ENCODE measurements around the gene SMIM41. TPM values are rescaled to one million over a fixed set of nuclear protein-coding genes. Genes with fewer than 3 reads are reported as not detected.
A peak's percentile ranks its signal among the peaks of the same experiment; 100 is the strongest.

The SMIM41 gene
- total RNA-seq, 1 experiment from 2014 or later, result not detected

DNA sequence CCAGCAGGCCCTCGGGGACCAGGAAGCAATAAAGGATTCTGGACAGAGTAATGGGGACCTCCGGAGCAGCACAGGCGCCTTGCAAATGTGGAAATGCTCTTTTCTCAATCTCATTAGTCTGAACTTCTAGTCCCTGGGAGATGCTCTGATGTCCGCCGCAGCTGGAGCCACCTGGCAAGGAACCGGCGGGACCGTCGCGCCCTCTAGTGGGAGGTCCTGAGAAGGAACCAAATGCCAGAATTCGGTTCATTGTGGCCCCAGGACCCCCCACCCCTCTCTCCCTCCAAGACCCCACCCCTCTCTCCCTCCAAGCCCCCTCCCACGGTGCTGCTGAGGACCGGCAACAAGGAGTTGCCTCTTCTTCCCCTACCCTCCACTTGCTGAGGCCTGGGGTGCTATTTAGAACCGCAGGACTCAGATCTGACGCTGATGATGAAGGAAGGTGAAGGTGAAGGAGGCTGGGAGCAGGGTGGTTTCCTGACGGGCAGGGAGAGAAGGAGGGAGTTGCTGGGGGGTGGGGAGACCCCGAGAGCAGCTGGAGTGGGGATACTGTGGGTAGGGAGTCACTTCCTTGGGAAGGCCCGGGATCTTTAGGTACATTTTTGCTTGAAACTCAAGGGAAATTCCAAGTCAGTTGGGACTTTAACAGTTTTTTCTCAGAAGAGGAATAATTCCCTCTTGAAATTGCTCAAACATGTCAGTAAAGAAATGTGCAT, 42.5 kb downstream of the SMIM41 start:
- DNase-seq (ENCODE audit: low read depth), result peak; percentile 69

DNA sequence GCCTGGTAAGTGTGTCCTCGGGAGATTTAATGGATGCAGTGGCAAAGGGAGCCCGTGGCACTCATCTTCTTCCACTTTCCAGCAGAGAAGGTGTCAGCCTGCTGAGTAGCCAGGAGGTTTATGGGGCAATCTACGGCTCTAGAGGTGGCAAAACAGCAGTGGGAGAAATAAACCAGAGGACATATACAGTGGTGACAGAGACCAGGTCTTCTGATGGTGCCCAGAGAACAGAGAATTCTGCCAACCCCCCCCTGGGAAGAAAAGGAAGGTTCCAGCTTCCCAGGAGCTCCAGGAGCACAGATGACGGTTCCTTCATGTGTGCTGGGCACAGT, 43.0 kb downstream of the SMIM41 start:
- no peak for DNase-seq (ENCODE audit: low read depth)

DNA sequence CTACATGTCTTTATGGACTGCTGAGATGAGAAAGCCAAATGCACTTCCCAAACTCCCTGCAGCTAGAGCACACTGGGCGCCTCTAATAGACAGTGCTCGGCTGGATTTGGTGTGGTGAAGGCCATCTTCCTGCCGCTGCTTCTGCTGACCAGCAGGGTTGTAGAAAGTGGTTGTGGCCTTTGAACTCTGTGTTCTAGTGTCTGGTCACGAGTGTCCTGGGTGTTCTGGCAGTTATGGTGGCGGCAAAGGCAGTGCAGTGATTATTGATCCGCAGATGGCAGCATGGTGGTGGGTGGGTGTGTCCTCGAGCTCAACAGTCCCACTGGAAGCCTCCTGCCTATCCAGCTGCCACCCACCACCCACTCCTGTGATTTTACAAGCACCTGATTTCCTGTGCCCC, 43.4 kb downstream of the SMIM41 start:
- no peak for DNase-seq (ENCODE audit: low read depth)

DNA sequence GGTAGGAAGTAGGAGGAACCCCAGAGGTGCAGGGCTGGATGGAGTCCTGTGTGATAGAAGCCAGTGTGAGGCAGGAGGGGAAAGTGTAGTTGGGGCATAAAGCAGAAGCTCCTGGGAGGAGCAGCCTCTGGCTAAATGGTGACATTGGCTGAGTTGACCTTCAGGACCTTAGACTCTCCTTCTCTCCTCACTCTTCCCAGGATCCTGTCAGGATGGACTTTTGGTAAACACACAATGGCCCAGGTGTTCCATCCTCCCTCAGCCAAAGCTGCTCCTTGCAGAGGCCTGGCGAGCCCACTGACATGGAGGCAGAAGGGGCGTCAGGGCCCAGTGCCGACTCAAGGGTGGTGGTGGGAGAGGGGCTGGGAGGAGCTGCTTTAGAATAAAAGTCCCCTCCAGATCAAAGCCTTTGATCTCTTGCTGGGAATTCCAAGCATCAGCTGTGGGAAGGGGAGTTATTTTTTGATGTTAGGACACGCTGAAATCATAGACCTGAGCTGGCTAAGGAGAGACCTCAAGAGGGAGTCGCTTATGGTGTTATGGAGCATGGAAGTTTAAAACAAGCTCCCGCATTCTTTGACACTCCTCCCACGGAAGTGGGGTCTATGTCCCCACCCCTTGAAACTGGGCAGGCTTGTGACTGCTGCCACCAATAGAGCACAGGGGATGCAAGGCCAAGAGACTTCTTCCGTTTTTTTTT, 44.1 kb downstream of the SMIM41 start:
- DNase-seq (ENCODE audit: low read depth), result no peak

DNA sequence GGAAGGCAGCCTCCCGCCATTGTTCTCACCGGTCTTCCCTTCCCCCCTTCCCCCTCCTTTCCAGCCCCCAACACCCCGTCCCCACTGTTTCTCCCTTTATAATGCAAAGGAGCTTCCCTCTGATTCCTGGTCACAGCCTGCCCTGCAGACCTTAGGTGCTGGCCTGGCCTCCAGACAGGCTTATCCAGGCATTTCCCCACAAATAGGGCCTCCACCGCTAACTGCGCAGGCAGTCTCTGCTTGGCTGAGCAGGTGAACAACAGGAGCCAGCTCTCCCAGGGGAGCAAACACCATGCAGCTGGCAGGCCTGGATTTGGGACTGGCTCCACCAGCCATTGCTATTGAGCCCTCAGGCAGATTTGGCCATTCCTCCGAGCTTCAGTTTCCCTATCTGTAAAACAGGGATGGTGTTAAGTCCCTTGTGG, 46.0 kb downstream of the SMIM41 start:
- DNase-seq (ENCODE audit: low read depth), result no peak

DNA sequence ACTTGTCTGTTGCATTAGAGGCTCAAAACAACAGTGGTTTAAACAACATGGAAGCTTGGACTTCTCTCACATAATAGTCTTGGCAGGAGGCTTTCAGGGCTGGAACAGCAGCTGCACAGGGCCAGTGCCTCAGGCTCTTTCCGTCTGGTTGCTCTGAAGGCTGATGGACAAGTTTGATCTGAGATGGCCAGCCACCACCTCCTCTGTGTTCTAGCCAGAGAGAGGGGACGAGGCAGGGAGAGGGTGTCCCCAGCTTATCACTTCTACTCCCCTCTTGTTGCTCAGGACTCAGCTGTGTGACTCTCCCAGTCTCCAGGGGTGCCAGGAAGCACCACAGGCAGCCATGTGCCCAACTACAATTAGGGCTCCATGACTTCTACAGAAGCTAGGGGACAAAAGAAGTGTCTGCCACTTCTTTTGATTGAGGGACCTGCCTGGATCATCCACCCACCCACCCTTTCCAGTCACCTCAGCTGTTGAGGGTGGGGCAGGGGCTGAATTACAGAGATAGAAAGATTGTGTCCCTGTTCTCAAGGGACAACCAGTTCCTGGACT, 46.6 kb downstream of the SMIM41 start:
- no peak for DNase-seq (ENCODE audit: low read depth)

DNA sequence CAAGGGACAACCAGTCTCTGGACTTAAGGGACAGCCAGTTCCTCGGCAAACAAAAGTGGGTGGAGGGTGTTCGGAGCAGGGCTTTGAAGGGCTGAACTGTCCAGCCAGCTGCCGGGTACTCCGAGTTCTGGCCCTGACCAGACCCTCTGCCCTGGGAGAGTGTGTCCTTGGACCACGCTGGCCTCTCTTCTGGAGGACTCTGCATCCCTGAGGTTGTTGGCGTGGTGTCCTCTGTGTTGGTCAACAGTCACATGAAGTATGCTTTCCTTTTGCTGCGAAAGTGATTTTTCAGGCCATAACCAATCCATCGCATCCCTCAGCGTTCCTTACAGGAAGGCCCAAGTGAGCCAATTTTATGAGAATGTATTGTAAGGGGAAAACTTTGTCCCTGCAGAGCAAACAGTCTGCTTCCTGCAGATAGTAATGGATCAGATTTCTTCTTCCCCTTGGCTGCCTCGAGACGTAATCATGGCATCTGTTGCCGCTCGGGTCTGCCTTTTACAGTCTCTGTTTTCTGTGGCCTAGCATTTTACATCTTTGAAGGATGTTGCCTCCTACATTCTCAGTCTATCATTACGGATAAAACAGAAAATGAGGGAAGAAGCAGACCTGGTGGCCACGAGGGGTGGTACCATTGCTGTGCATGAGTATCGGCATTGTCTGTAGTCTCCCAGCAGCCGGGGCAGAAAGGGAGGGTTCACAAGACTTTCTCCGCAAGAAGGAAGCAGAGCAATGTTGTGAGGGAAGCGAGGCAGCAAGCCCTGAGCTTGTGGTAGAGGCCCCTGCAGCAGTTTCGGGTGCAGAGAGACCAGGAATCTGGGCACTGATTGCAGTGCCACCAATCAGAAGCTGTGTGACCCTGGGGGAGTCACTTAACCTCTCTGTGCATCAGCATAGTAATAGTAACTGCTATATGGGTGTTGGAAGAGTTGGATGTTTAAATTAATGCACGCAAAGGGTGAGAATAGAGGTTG, 47.4 kb downstream of the SMIM41 start:
- DNase-seq (ENCODE audit: low read depth), result no peak

DNA sequence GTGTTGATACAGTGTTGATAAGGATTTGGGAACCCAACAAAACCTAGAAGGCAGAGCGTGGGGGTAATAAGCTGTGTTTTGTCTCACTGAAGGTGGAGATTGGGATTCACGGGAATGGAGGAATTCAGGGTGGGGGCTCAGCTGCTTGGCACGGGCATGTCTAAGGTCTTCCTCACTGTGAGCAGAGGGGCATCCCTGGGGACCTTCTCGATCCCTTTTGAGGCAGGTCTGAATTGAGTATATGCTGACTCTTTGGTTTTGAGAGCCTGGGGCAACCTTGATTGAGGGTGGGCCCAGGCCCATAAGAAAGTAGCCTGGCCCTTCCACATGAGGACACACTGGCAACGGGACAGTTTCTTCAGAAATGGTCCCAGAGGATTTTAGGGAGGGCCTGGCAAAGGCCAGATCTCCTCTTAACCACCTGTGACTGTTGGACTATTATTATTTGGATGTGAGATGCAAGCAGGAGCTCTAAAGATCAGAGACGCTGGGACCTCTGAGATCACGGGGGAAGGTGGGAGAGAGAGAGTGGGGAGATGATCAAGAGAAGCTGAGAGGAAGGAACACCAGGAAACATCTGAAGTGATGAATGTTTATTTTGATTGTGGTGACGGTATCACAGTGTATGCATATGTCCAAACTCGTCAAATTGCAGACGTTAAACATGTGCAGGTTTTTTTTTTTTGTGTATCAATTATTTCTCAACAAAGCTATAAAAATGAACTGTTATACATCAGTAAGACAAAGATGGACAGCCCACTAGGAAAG, 48.4 kb downstream of the SMIM41 start:
- DNase-seq (ENCODE audit: low read depth), result no peak

DNA sequence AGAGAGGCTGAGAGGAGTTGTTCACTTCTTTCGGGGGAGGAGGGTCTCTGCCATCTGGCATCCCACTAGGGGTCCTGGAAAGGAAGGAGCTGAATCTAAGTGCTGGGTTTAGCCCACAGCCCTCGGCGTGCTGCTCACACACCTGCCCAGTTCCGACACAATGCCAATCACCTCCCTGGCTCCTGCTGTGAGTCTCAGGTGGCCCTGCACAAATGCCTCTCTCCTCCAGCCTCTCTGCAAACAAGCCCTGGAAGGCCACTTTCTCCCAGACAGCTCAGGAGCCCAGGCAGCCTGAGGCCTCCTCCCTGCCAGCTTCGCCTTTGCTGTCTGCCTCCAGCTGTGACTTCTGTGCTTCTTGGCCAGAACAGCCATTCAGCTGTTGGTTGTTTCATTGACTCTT, 51.2 kb downstream of the SMIM41 start:
- DNase-seq (ENCODE audit: low read depth), result no peak

DNA sequence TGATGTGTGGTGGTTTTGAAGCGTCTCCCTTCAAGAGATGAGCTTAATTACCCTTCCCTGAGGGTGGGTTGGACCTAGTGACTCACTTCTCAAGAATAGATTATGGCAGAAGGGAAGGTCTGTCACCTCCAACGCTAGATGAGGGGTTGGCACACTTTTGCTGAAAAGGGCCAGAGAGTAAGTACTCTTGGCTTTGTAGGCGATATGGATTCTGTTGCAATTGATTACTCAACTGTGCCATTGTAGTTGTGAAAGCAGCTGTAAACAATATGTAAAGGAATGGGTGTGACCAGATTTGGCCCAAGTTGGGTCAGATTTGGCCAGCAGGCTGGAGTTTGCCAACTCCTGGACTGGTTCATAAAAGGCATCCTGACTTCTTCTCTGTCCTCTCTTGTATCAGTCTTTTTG, 53.3 kb downstream of the SMIM41 start:
- no peak for DNase-seq (ENCODE audit: low read depth)

DNA sequence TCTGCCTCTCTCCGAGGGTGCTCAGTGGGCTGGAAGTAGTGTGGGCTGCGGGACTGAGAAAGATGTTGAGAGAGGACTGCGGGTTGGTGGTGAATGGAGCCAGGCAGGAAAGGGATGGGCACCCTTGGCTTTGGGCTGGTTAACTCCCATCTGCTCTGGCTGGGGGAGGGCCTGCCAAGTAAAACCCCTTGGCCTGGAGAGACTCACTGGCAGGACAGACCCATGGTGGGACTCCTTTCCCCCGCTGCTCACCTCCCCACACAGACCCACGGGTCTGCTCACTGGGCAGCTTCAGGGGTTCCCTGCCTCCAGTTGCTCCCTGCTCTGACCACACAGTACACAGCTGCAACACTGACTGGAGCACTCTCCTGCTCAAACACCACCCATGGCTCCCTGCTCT, 58.2 kb downstream of the SMIM41 start:
- no peak for DNase-seq (ENCODE audit: low read depth)

DNA sequence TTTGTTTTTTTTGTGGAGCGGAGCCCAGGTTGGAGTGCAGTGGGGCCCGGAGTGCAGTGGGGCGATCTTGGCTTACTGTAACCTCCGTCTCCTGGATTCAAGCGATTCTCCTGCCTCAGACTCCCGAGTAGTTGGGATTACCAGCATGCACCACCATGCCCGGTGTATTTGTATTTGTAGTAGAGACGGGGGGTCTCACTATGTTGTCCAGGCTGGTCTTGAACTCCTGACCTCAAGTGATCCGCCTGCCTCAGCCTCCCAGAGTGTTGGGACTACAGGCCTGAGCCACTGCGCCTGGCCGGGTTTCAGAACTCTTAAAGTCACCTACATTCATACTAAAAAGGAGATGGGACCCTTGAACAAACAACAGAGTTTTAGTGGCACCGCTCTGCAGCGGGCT, 59.6 kb downstream of the SMIM41 start:
- no peak for DNase-seq (ENCODE audit: low read depth)

DNA sequence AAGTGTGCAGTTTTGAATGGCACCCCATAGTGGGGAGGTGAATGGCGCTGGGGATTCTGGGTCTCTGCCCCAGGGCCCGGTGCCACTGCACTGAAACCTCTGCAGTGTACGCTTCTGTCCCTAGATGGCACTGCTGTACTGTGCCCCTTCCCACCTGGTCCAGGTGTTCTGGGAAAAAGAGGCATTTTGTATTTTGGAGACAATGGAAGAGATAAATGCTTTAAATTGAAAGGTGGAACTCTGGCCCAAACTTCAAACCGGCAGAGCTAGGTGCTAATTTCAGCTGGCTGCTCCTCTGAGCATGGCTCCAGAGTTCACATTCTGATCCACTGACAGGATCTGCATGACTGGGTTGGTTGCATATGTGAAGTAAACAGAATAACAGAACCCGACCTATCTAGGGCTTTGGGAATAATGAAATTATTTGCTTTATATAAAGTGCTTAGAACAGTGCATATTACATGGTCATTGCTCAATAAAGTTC, 60.1 kb downstream of the SMIM41 start:
- DNase-seq (ENCODE audit: low read depth), result peak; percentile 69

DNA sequence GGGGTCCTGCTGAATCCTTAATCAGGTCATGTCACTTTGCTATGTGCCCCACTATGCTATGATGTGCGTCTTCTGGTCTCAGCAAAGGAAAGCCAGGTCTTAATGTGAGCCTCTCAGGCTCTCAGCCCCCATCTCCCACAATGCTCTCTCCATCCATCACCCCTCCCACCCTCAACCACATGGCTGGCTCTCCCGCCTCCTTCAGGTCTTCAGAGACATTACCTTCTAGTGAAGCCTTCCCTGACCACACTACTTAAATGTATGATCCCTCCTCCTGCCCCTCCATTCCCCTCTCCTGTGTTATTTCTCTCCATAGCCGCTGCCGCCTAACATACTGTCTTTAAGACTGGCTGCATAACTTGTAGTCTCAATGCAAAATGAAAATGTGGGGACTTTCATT, 61.8 kb downstream of the SMIM41 start:
- DNase-seq (ENCODE audit: low read depth), result no peak

DNA sequence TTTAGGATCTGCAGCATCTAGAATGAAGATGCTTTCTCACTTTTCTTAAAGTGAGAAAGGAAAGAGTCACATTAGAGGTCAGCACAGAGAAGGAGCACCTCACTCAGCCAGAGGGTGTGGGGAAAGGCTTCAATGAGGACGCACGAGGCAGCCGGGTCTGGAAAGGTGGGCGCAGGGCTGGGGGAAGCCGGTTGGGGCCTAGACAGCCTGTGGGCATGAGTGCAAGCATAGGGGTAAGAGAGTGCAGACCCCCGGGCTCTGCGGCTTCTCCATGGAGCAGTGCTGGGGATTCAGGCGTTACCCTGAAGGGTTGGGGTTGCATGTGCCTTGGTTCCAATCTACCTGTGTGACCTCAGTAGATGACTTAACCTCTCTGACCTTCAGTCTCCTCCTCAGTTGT, 62.4 kb downstream of the SMIM41 start:
- no peak for DNase-seq (ENCODE audit: low read depth)

DNA sequence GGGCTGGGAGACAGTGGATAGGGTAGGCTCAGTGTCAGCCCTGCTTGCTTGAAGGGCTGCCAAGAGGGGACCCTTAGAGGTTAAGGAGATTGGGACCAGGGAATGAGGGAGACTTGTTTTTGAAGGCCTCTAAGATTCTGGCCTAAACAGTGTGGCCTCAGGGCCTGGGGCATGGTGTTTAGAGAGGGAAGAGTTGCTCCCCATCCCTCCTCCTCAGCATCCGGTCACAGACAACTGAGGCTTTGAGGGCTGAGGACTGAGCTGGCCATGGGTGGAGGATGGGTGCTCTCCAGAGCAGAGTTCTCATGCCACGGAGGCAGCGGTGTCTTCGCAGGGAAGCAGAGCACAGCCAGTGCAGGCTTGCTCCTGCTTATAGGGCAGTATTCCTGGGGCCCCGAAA, 62.9 kb downstream of the SMIM41 start:
- DNase-seq (ENCODE audit: low read depth), result no peak

DNA sequence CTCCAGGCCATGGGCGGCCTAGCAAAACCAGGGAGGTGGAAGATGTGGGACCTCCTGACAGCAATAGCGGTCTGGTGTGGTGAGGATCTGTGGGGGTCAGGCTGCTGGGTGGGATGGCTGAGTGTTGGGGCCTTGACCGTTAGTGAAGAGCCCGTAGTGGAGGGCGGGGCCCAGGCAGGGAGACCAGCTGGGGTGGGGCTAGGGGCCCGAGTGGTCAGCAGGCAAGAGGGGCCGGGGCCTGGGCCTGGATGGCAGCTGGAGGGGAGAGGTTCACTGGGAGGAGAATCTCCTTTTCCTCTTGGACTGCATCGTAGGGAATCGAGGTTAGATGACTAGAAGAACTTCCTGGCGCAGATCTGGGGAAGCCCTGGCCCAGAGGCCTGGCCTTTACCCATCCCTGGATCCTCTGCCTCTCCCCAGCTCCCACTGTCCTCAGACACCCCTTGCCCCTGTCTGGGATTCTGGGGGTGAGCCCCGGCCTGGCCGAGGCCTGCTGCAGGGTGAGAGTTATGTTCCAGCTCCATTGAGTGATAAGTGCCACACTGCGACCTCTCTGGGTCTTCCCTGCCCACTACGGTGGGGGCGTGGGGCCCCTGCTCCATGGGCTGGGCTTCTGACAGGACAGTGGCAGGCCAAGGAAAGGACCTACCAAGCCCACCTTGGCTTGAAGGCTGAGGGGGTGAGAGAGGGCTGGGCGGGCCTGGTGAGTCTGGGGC, 65.2 kb downstream of the SMIM41 start:
- no peak for DNase-seq (ENCODE audit: low read depth)

DNA sequence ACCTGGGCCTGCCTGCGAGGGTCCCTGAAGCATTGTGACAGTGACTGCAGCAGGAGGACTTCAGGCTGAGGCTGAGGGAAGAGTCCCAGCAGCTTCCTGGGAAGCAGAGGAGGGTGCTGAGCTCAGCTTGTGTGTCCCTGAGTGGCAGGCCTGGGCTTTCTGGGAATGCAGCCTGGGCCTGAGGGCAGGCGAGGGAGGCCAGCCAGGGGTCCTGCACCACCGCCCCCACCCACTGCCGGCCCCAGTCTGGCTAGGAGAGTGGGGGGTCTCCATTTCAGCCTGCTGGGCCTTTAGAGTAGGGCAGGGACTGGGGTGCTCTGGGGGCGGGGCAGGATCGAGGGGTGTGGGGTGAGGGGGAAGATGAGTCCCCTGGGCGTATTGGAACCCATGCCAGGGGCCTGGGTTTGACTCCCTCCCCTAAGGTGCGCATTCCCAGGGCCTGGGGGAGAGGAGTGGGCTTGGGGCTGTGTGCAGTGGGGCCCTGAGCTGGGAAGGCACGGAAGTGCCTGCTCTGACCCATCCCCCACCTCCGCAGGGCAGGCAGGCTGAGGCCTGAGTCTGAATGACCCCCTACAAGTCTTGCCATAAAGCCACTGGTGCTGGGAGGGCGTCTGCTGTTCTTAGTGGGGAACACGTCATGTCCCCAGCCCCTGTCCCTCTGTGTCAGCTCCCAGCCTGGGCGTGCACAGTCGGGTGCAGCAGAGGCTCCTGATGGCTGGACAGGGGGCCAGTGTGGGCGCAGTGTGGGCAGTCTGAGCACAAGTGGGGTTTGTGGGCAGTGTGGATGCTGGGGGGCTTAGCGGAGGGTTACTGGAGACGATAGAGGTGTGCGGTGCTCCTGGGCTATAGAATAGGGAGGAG, 66.0 kb downstream of the SMIM41 start:
- DNase-seq (ENCODE audit: low read depth), result peak; percentile 53

DNA sequence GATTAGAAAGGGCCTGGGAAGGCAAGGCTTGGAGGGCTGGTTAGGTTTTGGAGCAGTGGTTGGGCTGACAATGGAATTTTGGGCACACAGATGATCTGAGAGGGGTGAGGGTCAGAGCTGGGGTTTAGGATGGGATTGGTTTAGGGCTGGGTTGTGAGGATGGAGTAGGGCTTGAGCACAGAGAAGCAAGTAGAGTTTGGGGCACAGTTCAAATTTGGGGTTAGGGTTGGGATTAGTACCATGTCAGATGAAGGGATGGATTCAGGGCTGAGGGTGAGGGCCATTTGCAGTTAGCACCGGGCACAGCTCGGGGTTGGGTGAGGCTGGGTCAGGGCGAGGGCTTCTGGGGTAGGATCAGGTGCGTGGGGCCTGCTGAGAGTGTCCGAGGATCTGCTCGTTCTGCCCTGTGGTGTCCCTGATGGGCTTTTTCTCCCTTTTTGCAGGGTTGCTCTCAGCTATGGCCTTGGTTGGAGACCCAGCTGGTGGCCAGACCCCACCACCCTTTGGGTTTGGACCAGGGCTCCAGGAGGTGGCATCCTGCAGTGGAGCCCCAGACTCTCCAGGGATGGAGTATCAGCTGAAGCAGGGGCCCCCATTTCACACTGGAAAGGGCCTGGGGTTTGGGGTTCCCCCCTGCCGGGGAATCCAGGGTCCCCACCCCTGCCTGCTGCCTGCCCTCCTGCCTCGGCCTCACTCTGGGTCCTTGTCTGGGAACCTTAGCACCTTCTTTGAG, 66.8 kb downstream of the SMIM41 start:
- DNase-seq (ENCODE audit: low read depth), result no peak
